GM10248 (cell line): ENCODE measurements around the gene EHBP1L1.

Experiments
- CTCF ChIA-PET: fragments of 300-600 bp; sonication (Branson Sonifier 250); formaldehyde crosslinking; extraction: SDS; loops from one replicate; lab custom pipeline; 2021; ENCODE audit warnings: antibody characterized with exemption; lab: Yijun Ruan, JAX
- POLR2A ChIA-PET: fragments of 350-650 bp; sonication (Branson Sonifier 250); formaldehyde crosslinking; extraction: SDS; loops from one replicate; lab custom pipeline; 2020; ENCODE audit warnings: antibody characterized with exemption; lab: Yijun Ruan, JAX
- DNase-seq: peaks from one replicate; pipeline ENCODE4 v3.0.0; 2012; ENCODE audit errors: extremely low spot score
- TF ChIP-seq, protein P1 (sequence below): IDR thresholded peaks from 2 replicates; pipeline ENCODE4 v1.5.1; 2012; ENCODE audit warnings: mild to moderate bottlenecking, low read depth; ENCODE audit errors: extremely low read depth, missing control alignments, control extremely low read depth

Gene EHBP1L1

DNA sequence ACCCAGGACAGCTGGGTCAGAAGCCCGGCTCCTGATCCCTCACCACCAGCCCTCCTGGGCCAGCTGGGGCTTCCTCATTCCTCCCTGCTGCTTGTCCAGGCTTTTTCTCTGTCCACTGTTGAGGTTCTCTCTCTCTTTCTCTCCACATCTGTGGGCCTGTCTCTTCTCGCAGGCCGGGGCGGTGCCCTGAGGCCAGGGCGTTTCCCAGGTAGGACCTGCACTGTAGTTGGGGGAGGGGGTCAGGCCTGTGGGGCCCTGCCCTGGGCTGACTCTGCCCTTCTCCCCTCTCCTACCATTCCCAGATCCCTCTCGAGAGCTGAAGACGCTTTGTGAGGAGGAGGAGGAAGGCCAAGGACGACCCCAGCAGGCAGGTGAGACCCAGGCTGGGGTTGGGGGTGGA lies 4.9 kb downstream of the EHBP1L1 start:
- ChIA-PET POLR2A (no interaction called here), CTCF (interaction anchor here (2.6 to 22.1 kb wide), 3 partner anchors 8 to 40 kb away, joined by 10 to 351 read pairs (median 14); partner anchors contain the start of genes FAM89B, KCNK7, MAP3K11 and PCNX3)
- no peak for DNase-seq
- TF ChIP-seq, protein P1, sequence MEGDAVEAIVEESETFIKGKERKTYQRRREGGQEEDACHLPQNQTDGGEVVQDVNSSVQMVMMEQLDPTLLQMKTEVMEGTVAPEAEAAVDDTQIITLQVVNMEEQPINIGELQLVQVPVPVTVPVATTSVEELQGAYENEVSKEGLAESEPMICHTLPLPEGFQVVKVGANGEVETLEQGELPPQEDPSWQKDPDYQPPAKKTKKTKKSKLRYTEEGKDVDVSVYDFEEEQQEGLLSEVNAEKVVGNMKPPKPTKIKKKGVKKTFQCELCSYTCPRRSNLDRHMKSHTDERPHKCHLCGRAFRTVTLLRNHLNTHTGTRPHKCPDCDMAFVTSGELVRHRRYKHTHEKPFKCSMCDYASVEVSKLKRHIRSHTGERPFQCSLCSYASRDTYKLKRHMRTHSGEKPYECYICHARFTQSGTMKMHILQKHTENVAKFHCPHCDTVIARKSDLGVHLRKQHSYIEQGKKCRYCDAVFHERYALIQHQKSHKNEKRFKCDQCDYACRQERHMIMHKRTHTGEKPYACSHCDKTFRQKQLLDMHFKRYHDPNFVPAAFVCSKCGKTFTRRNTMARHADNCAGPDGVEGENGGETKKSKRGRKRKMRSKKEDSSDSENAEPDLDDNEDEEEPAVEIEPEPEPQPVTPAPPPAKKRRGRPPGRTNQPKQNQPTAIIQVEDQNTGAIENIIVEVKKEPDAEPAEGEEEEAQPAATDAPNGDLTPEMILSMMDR, result no peak

DNA sequence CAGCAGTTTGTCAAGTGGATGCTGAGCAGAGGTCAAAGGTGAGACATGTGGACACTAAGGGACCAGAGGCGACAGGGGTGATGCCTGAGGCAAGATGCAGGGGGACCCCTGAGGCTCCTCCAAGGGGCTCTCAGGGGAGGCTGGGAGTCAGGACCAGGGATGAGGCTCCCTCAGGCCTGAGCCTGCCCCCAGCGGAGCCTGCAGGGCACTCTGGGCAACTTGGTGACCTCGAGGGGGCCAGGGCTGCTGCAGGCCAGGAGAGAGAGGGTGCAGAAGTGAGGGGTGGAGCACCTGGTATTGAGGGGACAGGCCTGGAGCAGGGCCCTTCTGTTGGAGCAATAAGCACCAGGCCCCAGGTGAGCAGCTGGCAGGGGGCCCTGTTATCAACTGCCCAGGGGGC lies 6.1 kb downstream of the EHBP1L1 start:
- ChIA-PET POLR2A (no interaction called here), CTCF (interaction anchor here (2.6 to 22.1 kb wide), 3 partner anchors 10 to 41 kb away, joined by 10 to 351 read pairs (median 14); partner anchors contain the start of genes FAM89B, KCNK7, MAP3K11 and PCNX3)
- DNase-seq, result no peak

DNA sequence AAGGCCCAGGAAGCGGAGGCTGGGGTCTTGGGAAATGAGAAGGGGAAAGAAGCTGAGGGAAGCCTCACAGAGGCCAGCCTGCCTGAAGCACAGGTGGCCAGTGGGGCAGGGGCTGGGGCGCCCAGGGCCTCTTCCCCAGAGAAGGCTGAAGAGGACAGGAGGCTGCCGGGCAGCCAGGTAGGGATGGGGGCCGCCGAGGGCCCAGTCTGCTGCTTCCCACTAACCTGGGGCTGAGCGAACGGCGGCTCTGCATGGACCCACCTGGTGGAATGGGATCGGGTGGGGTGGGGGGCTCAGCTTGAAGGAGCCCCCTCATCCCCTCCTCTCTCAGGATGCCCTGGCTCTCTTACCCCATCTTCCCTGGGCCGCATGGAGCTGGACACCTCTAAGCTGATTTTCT lies 7.7 kb downstream of the EHBP1L1 start:
- POLR2A ChIA-PET, result no interaction called here

More for the DNA sequence above, 6.1 kb downstream of the EHBP1L1 start:
- TF ChIP-seq, protein P1, result no peak

DNA sequence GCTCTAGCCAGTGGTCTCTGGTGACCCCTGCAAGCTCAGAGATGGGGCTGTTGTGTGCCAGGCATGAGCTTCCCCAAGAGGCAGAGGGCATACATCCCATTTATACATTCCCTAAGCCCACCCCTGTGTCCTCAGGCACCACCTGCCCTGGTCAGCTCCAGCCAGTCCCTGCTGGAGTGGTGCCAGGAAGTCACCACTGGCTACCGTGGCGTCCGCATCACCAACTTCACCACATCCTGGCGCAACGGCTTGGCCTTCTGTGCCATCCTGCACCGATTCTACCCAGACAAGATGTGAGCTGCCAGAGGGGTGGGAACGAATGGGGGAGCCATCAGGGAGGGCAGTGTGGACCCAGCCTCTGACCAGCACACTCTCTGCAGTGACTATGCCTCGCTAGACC lies 8.3 kb downstream of the EHBP1L1 start:
- POLR2A ChIA-PET, result interaction anchor here (0.6 kb wide), 1 partner anchor 264 kb away, joined by 3 read pairs; no protein-coding TSS in a partner anchor
- DNase-seq, result no peak
- TF ChIP-seq, protein P1, result no peak
- CTCF ChIA-PET, result interaction anchor here (0.8 to 22.1 kb wide), 2 partner anchors 19 to 43 kb away, joined by 3 to 351 read pairs; partner anchors contain the start of genes KCNK7, MAP3K11 and PCNX3

More for the DNA sequence above, 7.7 kb downstream of the EHBP1L1 start:
- no peak for DNase-seq
- TF ChIP-seq, protein P1, result no peak
- CTCF ChIA-PET, result interaction anchor here (0.8 to 22.1 kb wide), 2 partner anchors 20 to 42 kb away, joined by 3 to 351 read pairs; partner anchors contain the start of genes KCNK7, MAP3K11 and PCNX3

DNA sequence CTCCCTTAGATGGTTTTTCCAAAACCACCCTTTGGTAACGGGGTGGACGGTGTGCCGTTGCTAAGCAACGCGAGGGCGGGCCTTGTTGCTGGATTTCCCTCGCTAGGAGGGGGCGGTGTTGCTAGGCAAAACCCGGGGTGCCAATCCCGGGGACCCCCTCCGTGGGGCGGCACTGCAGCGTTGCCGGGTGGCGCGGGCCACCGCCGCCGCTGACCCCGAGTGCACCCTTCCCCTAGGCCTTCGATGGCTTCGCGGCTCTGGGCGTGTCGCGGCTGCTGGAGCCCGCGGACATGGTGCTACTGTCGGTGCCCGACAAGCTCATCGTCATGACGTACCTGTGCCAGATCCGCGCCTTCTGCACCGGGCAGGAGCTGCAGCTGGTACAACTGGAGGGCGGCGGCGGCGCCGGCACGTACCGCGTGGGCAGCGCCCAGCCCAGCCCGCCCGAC lies 8.9 kb downstream of the EHBP1L1 start:
- TF ChIP-seq, protein P1, result no peak
- DNase-seq, result no peak
- POLR2A ChIA-PET, result no interaction called here
- CTCF ChIA-PET, result interaction anchor here (6.8 to 22.1 kb wide), 2 partner anchors 13 to 19 kb away, joined by 65 to 351 read pairs; partner anchors contain the start of genes FAM89B, KCNK7, MAP3K11 and PCNX3

DNA sequence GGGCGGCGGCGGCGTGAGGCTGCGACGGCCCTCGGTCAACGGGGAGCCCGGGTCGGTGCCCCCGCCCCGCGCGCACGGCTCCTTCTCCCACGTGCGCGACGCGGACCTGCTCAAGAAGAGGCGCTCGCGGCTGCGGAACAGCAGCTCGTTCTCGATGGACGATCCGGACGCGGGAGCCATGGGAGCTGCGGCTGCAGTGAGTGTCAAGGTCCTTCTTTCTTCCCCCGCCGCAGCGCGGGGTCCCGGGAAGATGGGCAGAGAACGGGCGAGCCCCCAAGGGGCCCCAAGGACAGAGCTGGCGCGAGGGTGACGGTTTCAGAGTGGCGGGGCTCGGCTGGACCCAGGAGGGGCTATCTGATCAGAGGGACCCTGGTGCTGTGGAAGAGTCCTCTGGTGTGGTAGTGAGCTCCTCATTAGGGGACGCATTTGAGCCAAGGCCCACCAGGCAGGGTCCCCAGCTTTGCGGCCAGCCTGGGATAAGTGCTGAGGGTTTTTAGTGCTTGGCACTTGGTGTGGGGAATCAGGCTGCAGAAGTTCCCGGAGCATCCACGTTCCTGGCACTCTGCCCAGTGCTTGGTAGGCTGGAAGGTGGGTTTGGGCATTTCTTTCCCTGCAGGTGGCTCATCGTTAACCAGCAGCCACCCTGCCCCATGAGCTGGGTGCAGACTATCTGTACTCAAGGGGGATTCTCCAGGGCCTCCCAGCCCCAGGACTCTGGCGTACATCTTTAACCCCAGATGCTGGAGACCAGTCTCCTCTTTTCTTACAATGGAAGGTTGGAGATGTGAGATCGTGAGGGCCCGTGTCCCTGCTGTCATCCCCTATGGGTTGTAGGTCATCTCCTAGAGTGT lies 9.8 kb downstream of the EHBP1L1 start:
- ChIA-PET POLR2A (interaction anchor here (1.0 kb wide), 1 partner anchor 9 kb away, joined by 5 read pairs; the partner anchor contains the start of gene EHBP1L1), CTCF (interaction anchor here (1.4 to 22.1 kb wide), 5 partner anchors 9 to 195 kb away, joined by 4 to 351 read pairs (median 58); partner anchors contain the start of genes AP5B1, EHBP1L1, FAM89B and KCNK7)
- no peak for DNase-seq
- TF ChIP-seq, protein P1, result no peak
